Activated CD4-positive, alpha-beta T cell treated with anti-CD3 and anti-CD28 coated beads, Interleukin-2, Interleukin-4, amounts not matched to agents 100 ng/mL and 50 ng/mL, durations not matched to agents 16 hours and 8 hours (primary cell): ENCODE data around the gene COLEC11.
"Not testable (repeated sequence)": the region's sequence is repeated elsewhere in the genome, so short reads cannot be mapped to it uniquely, and the experiment has no call there.

Experiments used
- DNase-seq: peaks from one replicate; pipeline ENCODE4 v3.0.0-alpha.2; 2020; ENCODE audit warnings: low spot score

COLEC11 gene

DNA sequence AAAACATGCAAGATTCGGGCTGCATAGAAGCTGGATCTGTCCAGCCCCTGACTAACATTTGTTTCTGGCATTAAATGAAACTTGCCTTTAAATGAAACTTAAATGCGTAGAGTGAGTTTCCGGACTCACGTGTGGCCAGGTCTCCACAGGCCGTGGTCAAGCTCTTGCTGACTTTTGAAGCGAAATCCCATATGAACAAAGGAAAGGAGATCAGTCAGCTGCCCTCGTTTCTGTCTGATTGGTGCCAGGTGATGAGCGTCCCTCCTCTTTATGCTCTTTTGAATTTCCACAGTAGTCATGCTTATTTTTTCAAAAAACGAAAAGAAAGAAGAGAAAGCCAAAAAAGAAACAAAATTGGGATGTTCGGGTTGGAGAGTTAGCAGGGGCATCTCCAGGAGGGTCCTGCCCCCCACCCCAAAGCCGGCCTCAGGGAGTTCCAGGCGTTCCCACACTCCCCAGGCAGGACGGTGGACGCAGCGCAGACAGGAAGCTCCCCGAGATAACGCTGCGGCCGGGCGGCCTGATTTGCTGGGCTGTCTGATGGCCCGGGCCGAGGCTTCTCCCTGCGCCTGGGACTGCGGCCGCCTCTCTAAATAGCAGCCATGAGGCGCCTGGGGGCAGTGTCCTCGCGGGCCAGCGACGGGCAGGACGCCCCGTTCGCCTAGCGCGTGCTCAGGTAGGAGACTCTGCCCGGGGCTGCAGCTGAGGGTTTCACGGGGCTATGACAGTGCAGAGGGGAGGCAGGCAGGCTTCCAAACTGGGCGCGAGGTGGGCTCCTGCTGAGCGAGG is at the start of gene COLEC11:
COLEC11 (plus strand) TSS at position 620 of the 789 bp plus-strand sequence. CDS start 9,229 bp downstream, outside the sequence.
- DNase-seq, result no peak

DNA sequence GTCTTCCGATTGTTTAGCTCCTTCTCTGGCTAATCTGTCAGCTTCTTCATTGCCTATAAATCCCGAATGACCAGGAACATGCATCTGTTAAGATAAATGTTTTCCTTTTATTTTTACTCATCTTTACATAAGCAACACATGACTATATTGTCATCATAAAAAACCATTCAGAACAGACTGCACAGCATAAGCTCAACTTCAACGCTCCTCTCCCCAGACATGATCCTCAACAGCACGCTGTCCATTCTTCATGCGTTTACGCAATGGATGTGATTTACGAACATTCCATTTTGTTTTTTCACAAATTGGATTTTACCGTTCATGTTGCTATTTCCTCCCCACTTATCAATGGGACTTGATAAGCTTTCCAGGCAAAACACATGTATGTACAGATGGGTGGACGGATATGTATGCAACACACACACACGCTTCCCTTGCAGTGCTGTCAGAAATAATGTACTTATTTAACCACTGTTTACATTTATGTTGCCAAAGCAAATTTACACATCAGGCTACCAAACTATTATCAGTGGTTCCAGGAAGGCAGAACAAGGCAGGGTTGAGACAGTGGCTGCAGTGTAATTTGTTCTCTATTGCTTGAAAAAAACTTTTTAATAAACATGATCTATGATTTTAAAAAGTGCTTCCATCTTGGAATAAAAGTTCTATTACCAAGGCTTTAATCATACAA is 49.0 kb upstream of the COLEC11 start:
- DNase-seq, result no peak

DNA sequence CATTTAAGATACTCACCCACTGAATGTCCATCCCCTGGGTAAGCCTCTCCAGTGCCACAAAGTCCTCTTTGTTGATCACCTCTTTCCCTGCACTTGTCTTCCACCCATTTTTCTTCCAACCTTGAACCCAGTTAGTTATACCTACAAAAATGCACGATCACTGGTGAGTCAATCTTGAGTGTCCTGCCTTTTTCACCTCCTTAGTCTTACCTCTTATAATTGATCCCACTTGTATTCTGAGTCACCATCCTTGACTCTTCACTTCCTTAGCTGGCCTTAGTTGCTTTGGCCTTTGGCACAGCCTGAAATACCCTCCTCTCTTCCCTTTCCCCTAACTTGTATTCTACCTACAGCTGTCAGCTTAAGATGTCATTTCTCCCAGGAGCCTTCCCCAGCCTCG is 47.0 kb upstream of the COLEC11 start:
- DNase-seq, result no peak

DNA sequence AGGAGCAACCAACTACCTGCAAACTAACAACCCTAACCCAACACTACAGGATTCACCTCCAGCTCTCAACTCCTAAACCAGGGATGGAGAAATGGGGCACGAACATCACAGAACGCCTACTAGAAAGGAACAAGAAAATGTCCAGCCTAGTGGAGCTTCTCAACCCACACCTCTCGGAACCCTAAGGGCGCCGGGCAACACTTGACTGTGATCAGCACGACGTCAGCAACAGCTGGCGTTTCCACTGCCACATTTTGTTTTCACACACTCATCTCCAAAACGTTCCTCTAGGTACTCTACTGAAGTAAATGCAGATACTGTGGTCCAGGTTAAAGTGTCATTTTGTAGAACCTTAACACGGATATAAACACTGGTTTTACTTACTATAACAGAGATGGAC is 41.0 kb upstream of the COLEC11 start:
- DNase-seq, result no peak

DNA sequence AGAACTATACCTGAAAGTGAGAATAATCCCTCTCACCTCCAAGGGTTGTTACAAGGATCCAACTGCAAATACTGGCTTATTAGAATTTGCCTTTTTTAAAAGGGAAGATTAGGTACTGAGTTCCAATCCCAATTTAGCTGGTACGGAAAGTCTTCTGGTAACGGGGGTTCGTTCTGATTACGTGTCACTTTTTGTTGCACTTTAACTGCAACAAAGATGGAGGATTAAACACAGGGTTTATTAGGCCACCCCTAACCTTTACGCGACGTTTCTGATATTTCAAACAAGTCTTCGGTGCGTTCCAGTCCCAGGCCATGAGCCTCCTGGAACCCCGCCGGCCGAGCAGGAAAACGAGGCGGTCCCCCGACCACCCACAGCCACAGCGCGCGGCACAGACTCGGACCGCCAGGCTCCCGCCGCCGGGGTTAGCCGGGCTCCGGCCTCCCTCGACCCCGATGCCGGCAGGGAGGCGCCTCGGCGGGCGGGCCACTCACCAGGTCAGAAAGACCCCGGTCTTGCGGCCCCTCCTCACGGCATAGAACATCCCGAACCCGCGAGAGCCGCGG is 37.2 kb upstream of the COLEC11 start:
- DNase-seq, result no peak

DNA sequence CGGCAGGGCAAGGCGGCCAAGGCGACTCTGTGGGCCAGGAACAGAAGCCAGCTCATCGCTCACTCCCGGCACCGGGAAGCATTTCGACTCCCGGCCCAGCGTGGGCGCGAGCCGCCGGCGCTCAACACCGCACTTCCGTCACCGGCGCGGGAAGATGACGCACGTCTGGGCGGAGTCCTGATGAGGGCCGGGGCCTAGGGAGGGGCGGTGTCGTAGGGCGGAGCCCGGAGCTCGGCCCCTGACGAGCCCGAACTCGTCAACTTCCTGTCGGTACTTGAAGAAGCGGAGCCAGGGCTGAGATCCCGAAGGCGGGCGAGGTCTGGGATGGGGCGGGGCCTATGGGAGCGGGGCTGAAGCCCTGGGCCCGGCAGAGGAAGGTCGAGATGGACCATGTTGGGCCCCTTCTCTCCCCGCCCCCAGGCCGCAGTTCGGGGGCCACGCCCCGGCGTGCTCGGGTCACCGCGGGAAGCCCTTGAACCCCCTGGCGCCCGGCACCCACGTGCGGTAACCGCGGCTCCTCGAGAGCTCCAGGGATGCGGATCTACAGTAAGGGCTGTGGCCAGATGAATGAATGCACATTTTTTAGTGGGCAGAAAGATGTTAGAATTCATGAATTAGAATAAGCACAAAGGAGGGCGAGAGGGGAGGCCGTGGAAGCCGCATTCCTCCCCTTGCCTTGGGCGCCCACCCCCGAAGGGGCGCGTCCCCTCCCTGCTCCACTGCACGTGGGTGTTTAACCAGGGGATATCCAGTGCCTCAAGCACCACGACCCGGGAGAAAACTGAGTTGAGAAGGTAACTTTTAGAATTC is 36.5 kb upstream of the COLEC11 start, which contains the start of gene RNASEH1:
RNASEH1 (minus strand) TSS at position 129 of the 810 bp plus-strand sequence; CDS start at position 56, 73 bp downstream.
- peak; percentile 99 for DNase-seq

DNA sequence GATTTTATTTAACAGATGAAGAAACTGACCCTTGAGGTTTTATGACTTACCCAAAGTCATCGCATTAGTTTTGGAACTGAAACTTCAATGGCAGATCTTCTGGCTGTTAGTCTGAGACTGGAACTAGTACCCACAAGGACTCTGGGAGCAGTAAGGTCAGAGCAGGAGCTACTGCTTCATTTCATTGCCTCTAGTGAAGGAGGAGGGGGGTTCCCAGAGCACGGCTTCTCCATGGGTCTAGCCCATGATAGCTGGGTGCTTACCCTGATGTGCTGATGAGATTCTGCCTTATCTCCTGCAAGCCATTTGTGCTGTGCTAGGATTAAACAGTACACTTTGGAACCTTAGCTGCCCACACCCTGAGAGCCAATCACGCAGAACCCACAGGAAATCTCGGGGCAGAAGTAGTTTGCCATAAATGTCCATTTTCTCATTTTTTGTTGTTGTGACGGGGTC is 31.4 kb upstream of the COLEC11 start:
- DNase-seq, result no peak

DNA sequence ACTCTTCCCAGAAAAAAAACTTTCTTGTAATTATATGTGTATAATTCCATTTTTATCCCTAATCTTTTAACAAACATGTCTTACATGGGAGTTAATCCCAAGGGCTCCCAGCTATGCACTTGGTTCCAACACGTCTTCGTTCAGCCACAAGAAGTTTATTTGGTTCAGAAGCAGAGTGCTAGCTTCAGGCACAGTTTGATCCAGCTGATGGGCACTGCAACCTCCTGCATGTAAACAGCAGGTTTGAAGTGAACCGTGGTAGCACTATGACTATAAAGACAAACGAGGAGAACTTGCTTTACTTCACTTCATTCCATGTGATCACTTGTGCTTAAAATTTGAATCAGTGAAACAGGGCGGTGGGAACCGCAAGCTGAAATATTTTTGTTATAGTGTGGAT is 29.8 kb upstream of the COLEC11 start:
- DNase-seq, result no peak

DNA sequence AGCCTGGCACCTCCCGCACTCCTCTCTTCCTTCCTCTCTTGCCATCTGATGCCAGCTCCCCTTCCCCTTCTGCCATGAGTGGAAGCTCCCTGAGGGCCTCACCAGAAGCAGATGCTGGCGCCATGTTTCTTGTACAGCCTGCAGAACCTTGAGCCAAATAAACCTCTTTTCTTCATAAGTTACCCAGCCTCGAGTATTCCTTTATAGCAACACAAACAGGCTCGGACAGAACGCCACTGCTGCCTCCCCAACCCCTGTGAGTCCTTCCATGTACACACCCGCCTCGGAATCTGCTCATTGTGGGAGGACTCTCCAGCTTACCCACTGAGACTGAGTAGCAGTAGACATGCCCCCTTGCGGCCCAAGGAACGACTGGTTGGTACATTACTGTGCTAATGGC is 28.1 kb upstream of the COLEC11 start:
- no peak for DNase-seq

DNA sequence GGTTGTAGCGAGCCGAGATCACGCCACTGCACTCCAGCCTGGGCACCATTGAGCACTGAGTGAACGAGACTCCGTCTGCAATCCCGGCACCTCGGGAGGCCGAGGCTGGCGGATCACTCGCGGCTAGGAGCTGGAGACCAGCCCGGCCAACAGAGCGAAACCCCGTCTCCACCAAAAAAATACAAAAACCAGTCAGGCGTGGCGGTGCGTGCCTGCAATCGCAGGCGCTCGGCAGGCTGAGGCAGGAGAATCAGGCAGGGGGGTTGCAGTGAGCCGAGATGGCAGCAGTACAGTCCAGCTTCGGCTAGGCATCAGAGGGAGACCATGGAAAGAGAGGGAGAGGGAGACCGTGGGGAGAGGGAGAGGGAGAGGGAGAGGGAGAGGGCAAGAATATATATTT is 25.3 kb upstream of the COLEC11 start:
- not testable (repeated sequence) for DNase-seq

DNA sequence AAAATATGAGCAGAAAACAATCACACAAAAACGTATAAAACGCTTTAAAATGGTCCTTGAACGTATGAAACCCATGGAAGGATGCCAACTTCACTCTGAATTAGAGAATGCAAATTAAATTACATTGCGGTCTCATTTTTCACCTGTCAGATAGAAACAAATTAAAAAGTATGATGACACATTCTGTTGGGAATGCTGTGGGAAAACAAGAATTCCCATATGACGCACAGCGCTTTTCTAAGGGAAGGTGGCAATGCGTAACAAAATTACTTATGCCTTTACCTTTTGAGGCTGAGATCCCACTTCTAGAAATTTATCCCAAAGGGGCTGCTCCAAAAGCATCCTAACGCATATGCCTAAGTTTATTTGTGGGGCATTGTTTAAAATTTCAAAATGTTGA is 23.6 kb upstream of the COLEC11 start:
- no peak for DNase-seq

DNA sequence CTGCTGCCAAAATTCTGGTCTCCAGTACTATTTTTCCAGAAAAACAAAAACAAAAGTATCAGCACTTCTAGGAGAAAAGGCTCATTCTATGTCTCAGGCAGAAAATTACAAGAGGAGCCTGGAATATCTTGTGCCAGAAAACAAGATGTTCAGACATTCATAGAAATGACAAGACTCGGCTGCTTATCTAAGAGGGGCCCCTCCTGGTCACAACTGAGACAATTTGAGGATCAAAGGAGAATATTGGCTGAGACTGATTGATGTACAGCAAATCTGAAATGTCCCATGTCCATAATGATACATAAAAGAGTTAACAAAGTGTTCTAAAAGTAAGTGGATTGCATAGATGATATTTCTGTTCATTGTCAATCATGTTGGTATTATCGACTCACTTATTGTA is 22.3 kb upstream of the COLEC11 start:
- no peak for DNase-seq

DNA sequence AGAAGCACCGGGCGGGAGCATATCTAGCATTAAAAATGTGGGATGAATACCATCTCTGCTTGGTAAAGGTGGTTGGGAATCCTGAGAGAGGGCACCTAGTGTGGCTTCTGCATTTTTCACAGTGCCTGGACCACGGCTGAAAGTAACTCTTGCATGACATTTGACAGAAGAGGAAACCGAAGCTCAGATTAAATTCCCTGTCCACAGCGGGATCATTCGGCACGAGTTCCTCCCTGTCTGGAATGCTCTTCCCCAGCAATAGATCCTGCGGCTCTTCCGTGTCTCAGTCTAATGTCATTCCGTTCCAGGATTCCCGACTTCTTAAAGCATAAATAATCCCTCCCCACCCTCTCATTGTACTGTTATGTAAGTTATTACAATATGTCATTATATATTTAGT is 20.8 kb upstream of the COLEC11 start:
- DNase-seq, result no peak

DNA sequence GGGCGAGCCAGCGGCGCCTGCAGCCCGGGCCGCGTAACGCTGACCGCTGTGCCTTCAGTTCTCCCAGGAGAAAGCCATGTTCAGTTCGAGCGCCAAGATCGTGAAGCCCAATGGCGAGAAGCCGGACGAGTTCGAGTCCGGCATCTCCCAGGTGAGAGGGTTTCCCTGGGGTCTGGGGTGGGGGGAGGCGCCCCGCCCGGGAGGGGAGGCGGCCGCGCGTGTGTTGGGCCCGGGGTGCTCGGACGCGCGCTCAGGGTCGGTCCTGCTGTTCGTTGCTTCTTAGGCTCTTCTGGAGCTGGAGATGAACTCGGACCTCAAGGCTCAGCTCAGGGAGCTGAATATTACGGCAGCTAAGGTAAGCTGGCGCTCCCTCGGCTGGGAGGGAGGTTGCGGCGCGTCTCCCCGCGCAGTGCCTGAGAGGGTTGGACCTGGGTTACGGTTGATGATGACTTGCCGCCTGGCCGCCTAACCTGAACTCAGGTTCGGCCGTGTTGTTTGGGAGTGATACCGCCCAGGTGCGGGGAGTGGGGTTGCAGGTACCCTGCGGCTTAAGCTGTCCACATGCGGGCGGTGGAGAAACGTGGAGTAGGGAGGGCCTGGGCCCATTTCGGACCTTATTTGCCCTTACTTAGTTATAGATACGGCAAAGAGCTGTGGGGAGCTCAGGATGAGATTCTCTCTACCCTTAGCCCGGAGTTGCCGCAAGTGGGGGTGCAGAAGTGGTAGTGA is 19.2 kb upstream of the COLEC11 start:
- no peak for DNase-seq

DNA sequence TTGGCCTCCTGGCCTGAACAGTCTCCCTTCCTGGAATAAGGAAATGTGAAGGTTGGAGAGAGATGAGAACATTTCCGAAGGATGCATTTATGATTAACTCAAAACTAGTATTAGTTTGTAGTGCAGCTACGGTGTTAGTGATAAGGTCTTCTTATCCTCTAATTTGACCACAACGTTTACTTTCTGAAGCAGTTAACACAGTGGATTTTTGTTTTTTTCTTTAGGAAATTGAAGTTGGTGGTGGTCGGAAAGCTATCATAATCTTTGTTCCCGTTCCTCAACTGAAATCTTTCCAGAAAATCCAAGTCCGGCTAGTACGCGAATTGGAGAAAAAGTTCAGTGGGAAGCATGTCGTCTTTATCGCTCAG is 18.7 kb upstream of the COLEC11 start:
- not testable (repeated sequence) for DNase-seq

DNA sequence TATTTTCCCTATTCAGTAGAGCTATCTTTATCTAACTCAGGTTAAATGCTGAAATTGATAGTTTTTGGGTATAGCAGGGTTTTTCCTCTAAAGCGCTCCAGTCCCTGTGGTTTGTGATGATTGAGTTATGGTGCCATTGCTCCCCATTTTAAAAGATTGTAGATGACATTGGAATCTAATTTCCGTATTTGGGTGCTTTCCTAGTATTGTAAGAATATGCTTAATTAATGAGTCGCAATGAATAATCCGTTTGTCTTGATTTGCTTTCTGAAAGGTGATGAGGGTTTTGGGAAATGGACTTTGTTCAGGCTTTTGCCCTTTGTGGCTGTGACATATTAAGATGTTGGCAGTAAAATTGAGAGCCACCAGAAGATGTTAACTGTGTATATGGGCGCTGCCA is 15.9 kb upstream of the COLEC11 start:
- DNase-seq, result no peak

DNA sequence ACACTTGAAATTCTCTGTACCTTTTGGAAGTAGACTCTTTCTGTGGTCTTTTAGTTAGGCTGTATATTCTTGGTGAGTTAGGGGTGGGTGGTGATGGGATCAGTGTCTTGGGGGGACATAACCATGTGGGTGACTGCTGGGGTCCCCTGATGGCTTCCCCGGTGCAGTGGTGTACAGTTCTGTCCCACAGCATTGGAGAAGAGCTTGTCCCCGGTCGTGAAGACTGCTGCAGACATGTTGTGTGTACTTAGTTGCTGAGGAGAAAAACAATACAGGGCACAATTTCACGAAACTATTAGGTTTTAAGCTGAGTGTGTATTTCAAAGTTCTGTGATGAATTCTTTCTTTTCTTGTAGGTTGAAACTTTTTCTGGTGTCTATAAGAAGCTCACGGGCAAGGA is 14.5 kb upstream of the COLEC11 start:
- DNase-seq, result no peak

DNA sequence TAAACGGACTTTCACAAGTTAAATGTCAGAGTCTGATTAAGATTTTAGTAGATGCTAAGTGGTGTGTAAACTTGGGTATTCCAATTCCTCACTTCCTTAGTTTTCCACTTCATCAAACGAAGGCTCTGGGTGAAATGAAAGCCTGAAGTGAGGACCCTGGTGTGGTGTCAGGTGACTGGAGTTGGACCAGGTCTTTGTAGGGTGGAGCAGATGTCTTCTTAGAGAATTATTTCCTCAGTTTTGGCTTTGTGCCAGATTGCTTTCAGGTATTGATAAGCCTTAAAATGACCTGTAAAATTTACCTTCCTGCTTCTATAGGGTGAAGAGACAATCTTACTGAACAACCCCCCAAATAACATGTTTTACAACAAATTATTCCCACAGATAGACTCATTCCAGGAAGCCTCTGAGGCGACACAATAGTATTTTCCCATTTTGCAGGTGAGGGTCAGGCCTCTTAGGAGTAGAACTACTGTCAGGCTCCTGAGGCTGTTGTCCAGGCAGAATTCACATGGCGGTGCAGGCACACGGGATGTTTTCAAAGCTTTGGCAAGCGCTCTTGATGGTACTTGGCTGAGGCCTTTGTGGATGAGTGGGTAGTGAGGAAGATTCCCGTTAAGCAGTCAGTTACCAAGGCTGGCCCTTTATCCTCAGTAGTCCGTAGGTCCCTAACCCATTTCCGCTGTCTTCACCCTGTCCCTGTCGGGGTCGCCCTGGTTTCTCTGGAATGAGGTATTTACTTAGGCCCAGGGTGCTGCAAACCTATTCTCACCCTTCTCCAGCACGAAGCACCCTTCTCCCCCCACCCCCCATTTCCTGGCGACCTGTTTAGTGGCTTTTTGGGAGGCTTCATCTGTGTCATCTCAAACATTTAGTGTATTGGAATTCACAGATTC is 13.3 kb upstream of the COLEC11 start:
- DNase-seq, result no peak

DNA sequence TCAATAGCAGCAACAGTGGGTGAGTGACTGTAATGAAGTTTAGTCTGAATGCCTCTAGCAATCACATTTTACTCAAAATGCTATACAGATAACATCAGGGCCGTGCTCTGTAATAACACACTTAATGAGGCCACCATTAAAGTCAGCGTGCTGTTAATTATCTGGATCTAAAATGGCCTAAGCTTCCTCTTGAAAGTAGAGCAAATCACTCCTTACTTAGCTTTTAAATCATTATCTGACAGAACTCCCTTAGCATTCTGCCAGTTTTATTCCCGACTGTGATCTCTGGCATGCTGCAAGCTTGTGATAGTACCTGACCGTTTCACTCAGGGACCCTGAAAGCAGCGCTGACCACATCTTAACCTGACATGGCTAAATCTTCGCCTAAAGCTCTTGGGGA is 10.8 kb upstream of the COLEC11 start:
- DNase-seq, result no peak

DNA sequence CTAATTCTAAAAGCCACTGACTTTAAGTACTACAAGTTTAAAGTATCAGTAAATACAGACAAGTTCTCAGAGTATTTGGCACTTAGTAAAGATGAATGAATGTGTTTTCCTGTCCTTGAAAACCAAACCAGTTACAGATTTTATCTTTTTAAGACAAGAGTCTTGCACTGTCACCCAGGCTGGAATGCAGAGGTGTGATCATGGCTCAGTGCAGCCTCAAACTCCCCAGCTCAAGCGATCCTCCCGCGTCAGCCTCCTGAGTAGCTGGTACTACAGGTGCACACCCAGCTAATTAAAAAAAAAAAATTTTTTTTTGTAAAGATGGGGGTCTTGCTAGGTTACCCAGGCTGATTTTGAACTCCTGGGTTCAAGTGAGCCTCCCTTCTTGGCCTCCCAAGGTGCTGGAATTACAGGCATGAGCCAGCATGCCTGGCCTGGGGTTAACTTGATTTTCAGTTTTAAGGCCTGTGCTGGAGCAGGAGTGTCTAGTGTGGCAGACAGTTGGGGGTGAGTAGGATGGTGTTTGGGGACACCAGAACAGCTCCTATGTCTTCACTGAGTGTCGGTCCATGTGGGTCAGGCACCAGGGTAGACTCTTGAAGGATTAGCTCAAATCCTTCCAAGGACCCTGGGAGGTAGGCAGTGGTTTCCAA is 10.2 kb upstream of the COLEC11 start:
- no peak for DNase-seq
